Measurements from ENCODE around the gene FBXL3. TPM values are rescaled to one million over a fixed set of nuclear protein-coding genes. Genes with fewer than 3 reads are reported as not detected.

Gene FBXL3
- total RNA-seq, 1 experiment from 2014 or later = 16.7 TPM

- Histone ChIP-seq H3K27me3 (ENCODE audit: insufficient read depth, low read length) (no peaks in the 10 kb centered on the region), H3K56ac (ENCODE audit: insufficient read length, low read depth, low read length) (no peak within 1 kb of the TSS), H3K79me2 (ENCODE audit: insufficient read depth, low read length) (no peaks in the 10 kb centered on the region; the same call in 1 of the 2 replicates), H2BK12ac (ENCODE audit: insufficient read length, low read depth, low read length) (no peak within 1 kb of the TSS), H3K4me1 (ENCODE audit: insufficient read depth, low read length) (no peaks in the 10 kb centered on the region; the same call in 1 of the 2 replicates), H2BK5ac (ENCODE audit: insufficient read length, low read length) (no peak within 1 kb of the TSS), H3K4ac (ENCODE audit: low read depth, low read length) (no peak within 1 kb of the TSS), H3K18ac (ENCODE audit: insufficient read length, low read depth, low read length) (peak within 1 kb of the TSS; percentile 90), H3T11ph (ENCODE audit: low read length) (no peak within 1 kb of the TSS), H2BK120ac (ENCODE audit: low read depth, low read length, poor library complexity, severe bottlenecking) (no peak within 1 kb of the TSS), H4K91ac (ENCODE audit: insufficient read length, low read depth, low read length) (no peak within 1 kb of the TSS), H3K23me2 (ENCODE audit: insufficient read length, low read depth, low read length, poor library complexity, severe bottlenecking) (peaks cover 8% of the 10 kb centered on the region), H2AFZ (ENCODE audit: low read length) (no peak within 1 kb of the TSS), H3K27ac (ENCODE audit: insufficient read length, low read depth, low read length) (peak within 1 kb of the TSS; percentile 30), H4K20me1 (ENCODE audit: control insufficient read depth, insufficient read depth, insufficient read length) (no peaks in the 10 kb centered on the region), H4K5ac (ENCODE audit: insufficient read length, low read depth, low read length) (peak within 1 kb of the TSS; percentile 93), H3K9me3 (ENCODE audit: control insufficient read depth, low read depth, low read length) (no peaks in the 10 kb centered on the region), H4K8ac (replicated peaks; ENCODE audit: insufficient read length, low read depth, low read length) (no peak within 1 kb of the TSS), H3K14ac (ENCODE audit: insufficient read depth, low read length) (peak within 1 kb of the TSS; percentile 92), H3K9ac (ENCODE audit: extremely low read depth, insufficient read length, low read length) (peak within 1 kb of the TSS; percentile 94), H3K4me2 (ENCODE audit: insufficient read depth, insufficient read length, low read length) (peak within 1 kb of the TSS; percentile 88), H2BK15ac (ENCODE audit: low read depth, low read length) (no peak within 1 kb of the TSS), H3K79me1 (ENCODE audit: insufficient read depth, low read depth, low read length, poor library complexity, severe bottlenecking) (no peaks in the 10 kb centered on the region), H2AK5ac (ENCODE audit: insufficient read length, low read length) (no peak within 1 kb of the TSS), H2BK20ac (ENCODE audit: low read depth, low read length, poor library complexity, severe bottlenecking) (no peak within 1 kb of the TSS), H3K23ac (ENCODE audit: insufficient read length, low read depth, low read length) (no peak within 1 kb of the TSS)
- peak within 1 kb of the TSS; percentile 95 to 99 for H3K4me3 Mint-ChIP-seq
- H3K4me1 Mint-ChIP-seq = peaks cover 20% of the 10 kb centered on the region in 2 experiments
- H3K9me3 Mint-ChIP-seq = no peaks in the 10 kb centered on the region; a peak in 1 of 5 replicates
- peaks cover 14% of the 10 kb centered on the region for H3K27me3 Mint-ChIP-seq (ENCODE audit: low read depth)
- DNase-seq = peak; percentile 95
- WGBS (ENCODE audit: extremely low coverage, insufficient read length, low lambda C conversion rate) = no CpG with 5 or more reads among the region's 73 CpGs
- TF ChIP-seq, protein P1, sequence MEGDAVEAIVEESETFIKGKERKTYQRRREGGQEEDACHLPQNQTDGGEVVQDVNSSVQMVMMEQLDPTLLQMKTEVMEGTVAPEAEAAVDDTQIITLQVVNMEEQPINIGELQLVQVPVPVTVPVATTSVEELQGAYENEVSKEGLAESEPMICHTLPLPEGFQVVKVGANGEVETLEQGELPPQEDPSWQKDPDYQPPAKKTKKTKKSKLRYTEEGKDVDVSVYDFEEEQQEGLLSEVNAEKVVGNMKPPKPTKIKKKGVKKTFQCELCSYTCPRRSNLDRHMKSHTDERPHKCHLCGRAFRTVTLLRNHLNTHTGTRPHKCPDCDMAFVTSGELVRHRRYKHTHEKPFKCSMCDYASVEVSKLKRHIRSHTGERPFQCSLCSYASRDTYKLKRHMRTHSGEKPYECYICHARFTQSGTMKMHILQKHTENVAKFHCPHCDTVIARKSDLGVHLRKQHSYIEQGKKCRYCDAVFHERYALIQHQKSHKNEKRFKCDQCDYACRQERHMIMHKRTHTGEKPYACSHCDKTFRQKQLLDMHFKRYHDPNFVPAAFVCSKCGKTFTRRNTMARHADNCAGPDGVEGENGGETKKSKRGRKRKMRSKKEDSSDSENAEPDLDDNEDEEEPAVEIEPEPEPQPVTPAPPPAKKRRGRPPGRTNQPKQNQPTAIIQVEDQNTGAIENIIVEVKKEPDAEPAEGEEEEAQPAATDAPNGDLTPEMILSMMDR (conservative IDR thresholded peaks at IDR 0.05) = no peak
- peaks cover 0 to 8% (median 8%) of the 10 kb centered on the region in 3 experiments; a peak in 5 of 7 replicates for H3K36me3 Mint-ChIP-seq (ENCODE audit: insufficient read depth in 1 of 3, low read depth in 3 of 3)
- H3K27ac Mint-ChIP-seq = peak within 1 kb of the TSS; percentile 93 to 99 (median 98); a peak in 6 of 7 replicates
Observed at GRCh38 chr13:76991796-76992547, 35.0 kb downstream of the FBXL3 start, which contains the start of gene CLN5. Gene CLN5 (plus strand): TSS chr13:76992081. CDS start chr13:76992099, 18 bp downstream.

All from H9 (cell line).